HG03442 (cell line): ENCODE data around the gene ZNRF3.

ENCODE experiments used
- ATAC-seq: cut with Tn5 transposase; IDR thresholded peaks from one replicate; pipeline ENCODE4 v1.9.1; 2021; ENCODE audit warnings: mild to moderate bottlenecking, moderate library complexity; ENCODE audit not compliant: unreplicated experiment

ZNRF3 gene

DNA sequence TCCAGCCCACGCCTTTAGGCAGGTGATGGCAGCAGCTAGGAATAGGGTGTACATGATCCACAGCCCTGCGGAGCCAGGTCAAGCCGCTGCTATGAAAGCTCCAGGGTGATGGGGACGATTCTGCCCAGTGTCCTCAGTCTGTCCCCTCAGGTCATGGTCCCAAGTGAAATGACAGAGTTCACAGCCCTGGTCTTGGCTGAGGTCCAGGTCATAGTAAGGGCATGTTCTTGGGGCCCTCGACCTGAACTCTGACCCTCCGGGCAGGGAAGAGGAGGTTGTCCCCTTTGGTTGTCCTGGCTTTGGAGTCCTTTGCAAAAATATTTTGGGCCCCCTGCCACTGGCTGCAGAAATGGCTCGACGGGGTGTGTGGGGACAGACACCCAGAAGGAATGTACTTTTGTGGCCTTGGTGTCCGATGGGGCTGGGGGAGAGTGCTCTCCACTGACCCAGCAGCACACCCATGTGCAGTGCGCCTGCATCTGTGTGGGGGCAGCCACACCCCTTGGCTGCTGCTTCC is 170.9 kb downstream of the ZNRF3 start:
- no peak for ATAC-seq

DNA sequence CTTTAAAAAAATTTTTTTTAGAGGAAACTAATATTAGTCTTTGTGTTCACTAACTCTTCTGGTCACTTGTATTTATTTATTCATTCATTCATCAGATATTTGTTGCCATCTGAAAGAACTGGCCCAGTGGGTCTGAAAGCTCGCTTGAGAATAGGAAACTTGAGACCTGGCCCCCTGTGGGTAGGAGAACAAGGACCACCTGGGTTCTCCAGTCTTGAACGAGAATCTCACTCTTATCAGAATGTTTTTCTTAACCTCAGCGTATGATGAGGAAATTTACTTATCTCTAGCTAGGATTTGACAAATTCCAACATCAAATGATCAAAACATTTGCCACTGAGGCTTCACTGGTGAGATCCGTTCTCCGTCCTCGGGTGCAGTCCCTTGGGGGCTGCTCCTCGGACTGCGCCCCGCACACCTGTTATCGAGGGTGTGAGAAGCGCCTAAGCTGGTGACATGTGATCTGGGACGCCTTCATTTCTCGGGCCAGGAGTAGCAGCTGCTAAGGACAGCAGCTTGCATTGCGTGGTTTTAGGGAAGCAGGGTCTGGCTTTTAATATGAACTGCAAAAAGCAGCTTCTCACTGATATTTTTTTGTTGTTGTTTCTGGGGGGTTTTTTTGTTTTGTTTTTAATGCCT is 171.9 kb downstream of the ZNRF3 start:
- no peak for ATAC-seq

DNA sequence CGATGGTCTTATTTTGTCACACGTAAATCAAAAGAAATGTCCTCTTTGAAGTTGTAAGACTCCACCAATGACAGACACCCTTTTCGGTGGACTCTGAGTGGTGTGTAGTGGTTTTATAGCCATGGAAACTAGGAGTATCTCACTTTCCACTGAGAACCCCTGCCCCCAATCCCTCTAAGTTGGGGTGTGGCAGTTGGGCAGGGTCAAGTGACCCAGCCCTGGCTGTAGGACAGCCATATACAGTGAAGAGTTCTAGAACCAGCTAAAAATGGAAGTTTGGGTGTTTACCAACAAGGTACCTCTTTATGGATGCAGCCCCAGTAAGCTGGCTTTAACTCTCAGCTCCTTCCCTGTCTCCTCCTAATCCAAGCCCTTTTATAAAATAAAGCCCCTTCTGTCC is 173.1 kb downstream of the ZNRF3 start:
- no peak for ATAC-seq

DNA sequence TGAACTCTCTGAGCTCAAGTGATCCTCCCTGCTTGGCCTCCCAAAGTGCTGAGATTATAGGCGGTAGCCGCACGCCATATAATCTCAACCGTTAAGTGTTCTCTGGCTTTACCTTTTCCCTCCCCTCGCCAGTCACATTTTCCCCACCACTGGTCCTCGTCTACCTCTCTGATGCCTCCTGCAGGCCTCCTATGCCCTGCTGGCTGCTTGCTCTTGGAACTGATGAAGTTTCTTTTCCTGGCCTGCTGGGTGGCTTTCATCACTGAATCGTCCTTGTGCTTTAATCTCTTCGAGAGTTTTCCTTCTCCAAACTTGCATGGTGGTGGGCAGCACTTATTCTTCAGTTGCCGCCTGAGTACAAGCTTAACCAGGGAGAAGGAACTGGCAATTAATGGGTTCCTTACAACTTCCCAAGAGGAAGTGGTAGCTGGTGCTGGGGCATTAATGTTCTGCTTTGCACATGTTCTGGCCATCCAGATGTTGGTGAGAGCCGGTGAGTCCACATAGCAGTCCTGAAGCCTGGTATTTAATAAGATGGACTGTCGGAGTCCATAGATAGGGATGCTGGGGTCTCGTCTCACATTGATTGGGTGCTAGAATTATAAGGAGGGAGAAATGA is 177.0 kb downstream of the ZNRF3 start:
- ATAC-seq: no peak

DNA sequence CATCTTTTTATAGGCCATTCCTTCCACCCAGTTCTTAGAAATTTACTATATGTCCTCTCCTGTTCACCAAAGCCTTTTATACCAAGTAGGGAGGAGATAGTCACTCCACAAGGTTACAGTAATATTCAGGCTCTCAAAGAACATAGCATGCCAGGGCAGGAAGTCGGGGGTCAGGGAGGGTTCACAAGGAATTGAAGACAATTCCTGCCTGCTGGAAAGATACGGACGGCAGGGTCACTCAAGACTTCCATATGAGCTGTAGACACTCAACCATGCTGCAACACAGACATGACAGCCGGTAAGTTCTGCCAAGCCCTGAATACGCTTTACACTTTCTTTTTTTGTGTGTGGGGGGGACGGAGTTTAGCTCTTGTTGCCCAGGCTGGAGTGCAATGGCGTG is 177.6 kb downstream of the ZNRF3 start:
- ATAC-seq: no peak

DNA sequence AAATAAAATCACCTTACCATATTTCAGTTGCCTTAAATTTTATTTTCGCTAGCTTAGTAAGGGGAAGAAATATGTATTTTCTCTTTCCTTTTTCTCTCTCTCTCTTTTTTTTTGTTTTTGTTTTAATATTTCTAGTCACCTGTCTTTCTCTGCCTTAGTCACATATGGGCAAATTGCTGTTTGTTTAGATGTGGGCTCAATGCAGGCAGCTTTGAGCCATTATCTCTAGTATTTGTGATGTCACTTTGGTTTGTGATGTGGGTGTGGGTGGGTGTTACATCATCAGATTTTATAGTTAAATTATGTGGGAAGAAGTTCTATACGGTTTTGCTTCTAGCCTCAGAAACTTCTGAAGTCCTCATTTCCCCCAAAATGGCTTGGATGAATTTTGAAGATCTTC is 178.4 kb downstream of the ZNRF3 start, which contains the start of gene C22orf31:
Gene C22orf31 (minus strand): TSS at position 59 of the 400 bp plus-strand sequence. CDS start 39 bp downstream, at position 20.
- no peak for ATAC-seq

DNA sequence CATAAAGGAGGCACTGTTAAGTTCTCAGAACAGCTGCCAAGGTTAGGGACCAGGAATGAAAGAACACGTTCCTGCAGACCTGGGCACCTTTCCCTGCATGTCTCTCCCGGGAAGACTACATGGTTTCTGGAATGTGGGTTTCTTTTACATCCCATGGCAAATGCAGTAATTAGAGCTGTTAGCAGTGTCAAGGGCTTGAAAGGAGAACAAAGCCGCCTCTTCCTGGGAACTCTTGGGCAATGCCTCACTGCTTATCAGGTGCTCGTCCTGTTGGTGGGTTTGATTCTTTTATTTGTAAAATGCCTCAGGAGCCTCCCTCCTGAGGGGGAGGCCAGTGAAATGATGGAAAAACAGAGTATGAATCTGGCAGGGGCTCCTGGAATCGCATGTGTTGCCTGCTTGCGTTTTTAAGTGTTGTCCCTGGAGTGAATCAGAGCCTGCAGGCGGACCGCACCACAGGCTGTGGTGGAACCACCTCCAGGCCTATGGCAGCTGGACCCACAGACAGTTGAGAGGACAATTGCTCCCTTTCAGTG is 179.0 kb downstream of the ZNRF3 start:
- no peak for ATAC-seq

DNA sequence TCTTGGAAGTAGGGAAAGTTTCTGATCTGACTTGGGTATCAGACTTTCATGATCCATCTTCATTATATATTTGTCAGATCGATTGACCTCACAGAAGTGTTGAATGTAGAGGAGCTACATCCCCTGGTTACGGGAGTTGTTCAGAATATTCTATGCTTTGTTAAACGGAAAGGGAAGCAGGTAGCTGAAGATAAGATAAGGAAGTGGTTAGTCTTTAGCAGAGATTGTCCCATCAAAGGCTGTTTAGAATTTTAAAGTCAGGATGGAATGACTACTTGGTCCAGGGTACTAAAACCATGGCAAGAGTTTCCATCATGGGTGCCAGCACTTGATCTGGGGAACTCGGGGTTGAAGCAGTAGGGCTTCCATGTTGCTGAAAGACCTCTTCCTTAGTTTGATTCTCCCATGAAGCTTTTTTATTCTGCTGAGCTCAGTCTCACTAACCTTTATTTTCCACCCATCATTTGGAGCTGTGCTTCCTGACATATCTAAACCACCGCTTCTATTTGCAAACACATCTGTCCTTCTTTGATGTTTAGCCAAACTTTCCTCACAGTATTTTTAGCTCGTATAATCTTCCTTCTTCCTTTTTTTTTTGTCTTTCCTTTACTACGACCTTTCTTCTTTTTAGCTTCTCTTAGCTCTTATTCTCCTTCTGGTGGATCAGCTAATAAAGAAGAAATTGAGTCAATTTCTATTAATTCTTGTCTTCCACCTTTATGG is 182.3 kb downstream of the ZNRF3 start:
- no peak for ATAC-seq

DNA sequence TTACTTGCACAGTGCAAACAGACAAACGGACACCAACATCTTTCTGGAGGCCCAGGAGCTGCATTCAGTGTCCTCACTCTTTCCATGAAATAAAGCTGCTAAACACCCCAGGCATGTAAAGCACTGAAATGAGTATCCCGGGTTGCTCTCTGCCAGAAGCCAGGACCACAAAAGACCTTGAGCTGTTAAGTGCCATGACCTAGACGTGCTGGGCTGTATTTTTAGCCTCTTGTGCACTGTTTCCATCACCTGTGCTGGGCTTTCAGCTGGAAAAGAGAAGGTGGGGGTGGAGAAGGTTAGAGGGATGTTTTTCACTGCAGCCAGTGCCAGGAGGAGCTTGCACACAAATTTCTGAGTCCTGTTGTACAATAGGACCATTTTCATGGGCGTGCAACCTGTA is 186.1 kb downstream of the ZNRF3 start:
- no peak for ATAC-seq

DNA sequence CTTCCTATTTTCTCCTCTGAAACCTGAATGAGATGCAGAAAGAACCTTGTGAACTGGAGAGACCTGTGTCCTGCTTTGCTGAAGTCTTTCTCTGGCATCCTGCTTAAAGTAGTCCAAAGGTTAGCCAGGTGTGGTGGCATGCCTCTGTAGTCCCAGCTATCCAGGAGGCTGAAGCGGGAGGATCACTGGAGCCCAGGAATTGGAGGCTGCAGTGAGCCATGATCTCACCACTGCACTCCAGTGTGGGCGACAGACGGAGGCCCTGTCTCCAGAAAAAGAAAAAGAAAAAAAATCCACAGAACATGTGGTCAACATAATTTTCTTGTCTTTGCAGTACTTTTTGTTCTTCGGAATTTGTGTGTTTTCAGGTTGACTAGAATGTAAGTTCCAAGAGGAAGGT is 187.1 kb downstream of the ZNRF3 start:
- ATAC-seq: no peak

DNA sequence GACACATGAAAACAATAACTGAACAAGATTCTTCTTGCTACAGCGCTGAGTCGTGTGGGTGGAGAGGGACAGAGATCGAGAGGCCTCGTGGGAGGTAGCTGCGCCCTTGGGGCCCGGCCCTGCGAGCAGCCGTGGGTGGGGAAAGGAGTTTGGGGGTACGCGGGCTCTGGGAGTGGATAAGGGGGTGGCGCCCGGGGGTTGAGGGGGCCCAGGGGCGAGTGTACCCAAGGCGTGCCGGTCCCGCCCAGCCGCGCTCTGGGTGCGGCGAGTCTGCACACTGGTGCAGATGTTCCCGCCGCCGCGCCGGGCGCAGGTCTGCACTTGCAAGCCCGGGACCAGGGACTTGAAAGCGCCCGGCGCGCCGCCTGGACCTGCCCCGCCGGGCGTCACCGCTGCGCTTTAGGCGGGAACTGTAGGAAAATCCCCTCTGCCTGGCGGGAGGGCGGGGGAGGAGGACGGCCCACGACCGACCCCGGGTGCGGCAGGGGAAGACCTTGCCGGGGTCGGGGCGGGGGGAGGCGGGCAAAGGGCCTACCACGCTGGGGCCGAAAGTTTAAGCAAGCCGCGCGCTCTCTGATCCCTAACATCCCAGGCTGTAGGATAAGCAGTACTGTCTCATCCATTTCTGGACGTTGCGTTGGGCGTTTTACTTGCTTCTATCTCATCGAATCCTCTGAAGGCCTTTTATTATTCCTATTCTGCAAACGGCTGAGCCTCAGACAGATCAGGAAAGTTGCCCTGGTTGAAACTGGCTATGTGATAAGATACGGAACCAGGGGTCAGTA is 188.1 kb downstream of the ZNRF3 start:
- no peak for ATAC-seq

DNA sequence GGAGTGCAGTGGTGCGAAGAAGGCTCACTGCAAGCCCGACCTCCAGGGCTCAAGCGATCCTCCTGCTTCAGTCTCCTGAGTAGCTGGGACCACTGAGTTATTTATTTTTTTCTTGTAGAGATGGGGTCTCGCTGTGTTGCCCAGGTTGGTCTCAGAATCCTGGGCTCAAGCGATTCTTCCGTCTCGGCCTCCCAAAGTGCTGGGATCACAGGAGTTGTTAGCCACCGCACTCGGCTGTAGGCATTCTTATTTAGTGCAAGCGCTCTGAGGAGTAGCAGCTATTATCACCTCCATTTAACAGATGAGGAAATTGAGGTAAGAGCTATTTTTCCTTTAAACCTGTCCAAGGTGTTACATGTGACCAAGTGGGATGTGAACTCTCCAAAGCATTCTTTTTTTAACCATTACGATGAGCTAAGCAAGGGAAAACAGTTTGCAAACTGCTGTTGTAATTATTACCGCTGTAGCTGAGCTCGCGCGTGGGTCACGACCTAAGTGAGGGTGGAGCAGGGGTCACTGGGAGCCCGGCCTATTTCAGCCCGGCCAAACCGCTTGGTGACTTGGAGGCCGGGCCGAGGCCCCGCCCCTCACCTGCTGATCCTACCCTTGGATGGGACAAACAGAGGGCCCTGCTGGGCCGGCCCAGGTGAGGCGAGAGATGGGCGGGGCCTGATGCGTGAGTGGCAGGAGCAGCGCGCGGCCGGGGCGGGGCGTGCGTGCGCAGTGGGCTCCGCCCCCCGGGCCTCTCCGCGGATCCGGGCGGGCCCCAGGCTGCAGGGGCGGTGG is 189.0 kb downstream of the ZNRF3 start:
- ATAC-seq: peak; percentile 85

DNA sequence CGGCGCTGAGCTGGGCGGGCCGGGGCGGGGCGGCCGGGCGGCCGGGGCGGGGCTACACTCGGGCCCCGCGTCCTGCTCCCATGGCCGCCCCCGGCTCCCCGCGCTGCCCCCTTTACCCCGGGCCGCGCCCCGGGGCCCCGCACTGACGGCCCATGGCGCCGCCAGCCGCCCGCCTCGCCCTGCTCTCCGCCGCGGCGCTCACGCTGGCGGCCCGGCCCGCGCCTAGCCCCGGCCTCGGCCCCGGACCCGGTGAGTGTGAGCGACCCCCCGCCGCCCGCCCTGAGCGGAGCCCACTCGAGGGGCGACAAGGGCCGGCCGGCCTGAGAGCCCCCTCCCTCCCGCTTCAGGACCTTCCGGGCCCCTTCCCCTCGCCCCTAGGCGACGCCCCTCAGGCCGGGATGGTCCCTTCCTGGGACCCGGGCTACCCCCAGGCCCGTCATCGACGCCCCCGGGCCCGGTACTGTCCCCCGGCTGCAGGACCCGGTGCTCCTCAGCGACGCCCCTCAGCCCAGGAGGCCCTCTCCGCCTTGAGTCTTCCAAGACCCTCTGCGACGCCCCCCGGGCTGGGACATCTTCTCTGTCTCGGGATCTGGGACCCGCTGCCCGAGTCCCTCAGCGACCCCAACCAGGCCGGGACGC is 189.7 kb downstream of the ZNRF3 start, which contains the start of gene KREMEN1:
Gene KREMEN1 (plus strand): TSS at position 57 of the 639 bp plus-strand sequence. CDS start 96 bp downstream, at position 153.
- ATAC-seq: peak; percentile 3

DNA sequence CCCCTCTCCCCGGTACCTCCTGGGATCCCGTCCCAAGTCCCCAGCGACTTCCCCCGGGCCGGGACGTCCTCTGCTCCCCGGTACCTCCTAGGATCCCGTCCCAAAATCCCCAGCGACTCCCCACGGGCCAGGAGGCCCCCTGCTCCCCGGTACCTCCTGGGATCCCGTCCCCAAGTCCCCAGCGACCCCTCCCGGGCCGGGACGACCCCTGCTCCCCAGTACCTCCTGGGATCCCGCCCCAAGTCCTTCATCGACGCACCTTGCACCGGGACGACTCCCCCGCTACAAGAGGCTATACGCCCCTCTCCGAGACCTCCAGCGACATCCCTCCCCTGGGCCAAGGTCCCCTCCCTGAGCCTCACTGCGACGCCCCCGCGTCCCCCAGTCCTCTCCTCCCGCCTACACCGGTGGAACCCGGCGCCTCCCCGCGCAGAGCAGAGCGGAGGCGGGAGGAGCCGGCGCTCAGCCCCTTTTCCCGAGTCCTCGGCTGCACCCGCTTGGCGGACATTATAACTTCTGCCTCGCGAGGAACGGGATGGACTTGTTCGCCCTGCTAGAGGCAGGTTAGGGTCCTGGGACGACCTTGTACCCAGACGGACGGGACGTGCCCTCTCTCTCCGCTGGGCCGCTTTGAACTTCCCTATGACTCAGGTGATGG is 190.4 kb downstream of the ZNRF3 start:
- no peak for ATAC-seq

DNA sequence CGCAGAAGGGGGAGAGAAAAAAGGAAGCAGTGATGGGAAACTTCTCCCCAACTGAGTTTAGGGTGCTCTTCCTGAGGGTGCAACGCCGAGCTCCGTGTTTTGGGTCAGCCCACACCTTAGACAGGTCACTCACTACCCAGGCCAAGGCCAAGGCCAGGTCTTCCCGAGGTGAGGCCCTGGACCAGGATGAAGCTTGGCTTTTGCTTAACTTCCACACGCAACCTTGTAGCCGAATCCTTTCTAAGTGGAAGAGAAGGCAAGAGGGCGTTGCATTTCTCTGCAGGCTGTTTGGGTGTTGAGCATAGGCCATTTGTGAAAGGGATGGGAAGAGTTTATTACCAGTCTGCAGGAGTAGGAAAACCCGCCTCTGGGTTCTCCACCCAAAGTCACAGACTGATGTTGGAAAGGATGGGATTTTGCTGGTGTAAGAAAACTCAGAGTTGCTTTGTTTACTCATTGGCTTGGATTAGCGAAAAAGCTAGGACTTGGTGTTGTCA is 191.0 kb downstream of the ZNRF3 start:
- ATAC-seq: no peak

DNA sequence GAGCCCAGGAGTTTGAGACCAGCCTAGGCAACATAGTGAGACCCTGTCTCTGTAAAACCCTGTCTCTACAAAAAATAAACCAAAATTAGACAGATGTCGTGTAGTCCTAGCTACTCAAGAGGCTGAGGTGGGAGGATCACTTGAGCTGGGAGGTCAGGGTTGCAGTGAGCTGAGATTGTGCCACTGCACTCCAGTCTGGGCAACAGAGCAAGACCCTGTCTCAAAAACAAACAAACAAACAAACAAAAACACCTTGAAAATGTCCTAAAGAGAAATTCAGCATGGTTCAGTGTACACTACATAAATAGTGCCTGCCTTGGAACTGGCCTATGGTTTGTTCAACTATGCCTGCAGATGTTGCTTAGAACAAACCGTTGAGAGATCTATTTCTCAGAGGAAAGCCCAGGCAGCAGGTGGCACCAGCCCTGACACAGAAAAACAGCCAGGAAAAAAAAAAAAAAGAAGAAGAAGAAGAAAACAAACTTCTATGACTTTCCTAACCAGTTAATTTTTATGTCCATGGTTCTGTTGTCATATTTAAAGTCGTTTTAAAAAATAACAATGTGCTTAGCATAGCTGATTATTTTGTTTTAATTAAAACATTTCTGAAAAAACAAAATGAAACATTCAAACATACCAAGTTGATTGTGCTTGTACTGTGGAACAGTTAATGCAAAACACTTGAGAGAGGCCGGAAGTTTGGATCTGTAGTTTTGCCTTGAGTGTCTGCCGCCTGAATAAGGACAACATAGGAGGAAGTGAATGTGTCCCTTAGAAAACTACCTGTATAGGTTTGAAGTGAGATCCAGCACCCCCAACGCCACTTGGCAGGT is 194.9 kb downstream of the ZNRF3 start:
- ATAC-seq: no peak

DNA sequence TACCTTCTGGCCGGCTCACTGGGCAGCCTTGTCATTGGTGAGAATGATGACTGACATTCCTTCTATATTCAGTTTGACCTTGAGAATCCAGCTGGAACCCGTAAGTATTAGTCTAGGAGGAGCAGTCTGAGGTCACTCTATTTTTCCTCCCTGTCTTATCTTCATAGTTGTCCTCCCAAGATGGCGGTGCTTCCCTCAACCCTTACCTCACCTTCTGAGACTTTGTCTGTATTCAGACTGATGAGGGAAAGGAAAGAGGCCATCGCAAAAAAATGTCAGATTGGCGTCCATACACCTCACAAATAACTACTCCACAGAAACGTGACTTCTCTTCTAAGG is 195.5 kb downstream of the ZNRF3 start:
- no peak for ATAC-seq
